Fibroblast of skin of left biceps (primary cell): ENCODE results near the gene KCNH6.

Experiments used
- DNase-seq, 2 experiments: peaks; one replicate each; pipeline ENCODE4 v3.0.0-alpha.2; 2013; ENCODE audit warnings: low read depth in 2 of 2

KCNH6 gene

GRCh38 chr17:63511331-63511730, 11.8 kb upstream of the KCNH6 start:
- no peak for DNase-seq

DNA sequence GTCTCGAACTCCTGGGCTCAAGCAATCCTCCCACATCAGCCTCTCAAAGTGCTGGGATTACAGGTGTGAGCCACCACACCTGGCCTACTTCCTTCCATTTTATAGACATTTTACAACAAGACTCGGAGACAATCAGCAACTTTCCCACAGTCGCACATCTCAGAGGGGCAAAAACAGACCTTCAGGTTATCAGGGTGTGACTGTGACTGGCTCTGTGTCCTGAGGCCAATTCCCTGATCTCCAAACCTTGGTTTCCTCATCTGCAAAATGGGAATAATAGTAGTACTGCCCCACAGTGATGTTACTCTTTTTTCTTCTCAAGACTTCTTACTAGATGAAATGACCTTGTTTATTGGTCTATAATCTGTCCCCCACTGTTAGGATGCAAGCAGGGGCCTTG, 10.8 kb upstream of the KCNH6 start:
- DNase-seq, result no peak

DNA sequence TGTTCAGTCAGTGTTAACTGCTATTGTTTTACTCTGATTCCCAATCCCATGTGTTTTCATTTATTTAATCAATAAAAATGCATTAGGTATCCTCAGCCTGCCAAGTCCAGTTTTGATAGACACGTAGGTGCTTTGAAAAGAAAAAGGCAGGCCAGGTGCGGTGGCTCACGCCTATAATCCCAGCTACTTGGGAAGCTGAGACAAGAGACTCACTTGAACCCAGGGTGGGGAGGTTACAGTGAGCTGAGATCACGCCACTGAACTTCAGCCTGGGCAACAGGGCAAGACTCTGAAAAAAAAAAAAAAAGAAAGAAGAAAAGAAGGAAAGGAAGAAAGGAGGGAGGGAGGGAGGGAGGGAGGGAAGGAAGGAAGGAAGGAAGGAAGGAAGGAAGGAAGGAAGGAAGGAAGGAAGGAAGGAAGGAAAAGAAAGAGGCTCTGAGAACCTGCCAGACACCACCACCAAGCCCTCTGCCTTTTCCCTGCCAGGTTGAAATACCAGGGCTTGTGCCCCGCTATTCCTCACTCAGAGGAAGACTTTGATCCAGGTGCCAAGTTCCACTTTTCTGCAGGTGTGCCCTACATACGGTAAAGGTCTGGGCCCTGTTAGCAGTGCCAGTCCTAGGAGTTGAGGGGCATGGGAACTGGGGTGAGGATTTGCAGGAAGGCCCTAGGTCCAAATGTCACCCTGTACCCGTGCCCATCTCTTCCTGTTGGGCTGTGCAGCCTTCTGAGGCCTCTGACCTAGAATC, 10.1 kb upstream of the KCNH6 start:
- DNase-seq, result no peak

GRCh38 chr17:63514477-63514876, 8.7 kb upstream of the KCNH6 start:
- no peak for DNase-seq

DNA sequence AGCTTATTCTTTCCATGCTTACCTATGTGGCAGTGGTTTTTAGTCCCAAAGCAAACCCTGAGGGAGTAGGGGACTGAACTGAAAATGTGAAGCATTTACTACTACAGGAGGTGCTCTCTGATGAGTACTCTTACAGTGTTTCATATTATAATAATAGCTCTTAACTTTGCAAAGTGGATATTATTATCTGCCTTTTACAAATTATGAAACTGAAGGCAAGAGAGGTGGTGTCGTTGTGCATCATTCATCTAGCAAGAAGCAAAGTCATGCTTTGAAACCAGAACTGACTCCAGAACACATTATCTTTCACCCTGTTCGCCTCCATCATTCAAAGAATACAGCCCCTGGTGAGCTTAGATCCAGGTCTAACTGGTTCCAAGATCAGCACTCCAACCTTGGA, 8.2 kb upstream of the KCNH6 start:
- no peak for DNase-seq

GRCh38 chr17:63515426-63515825, 7.7 kb upstream of the KCNH6 start:
- DNase-seq, result no peak

- DNase-seq, result no peak
Measured at GRCh38 chr17:63516910-63517824, 6.0 kb upstream of the KCNH6 start.

GRCh38 chr17:63517825-63518534, 5.2 kb upstream of the KCNH6 start:
- no peak for DNase-seq

- no peak for DNase-seq
Measured at GRCh38 chr17:63519116-63519881, 3.9 kb upstream of the KCNH6 start.

DNA sequence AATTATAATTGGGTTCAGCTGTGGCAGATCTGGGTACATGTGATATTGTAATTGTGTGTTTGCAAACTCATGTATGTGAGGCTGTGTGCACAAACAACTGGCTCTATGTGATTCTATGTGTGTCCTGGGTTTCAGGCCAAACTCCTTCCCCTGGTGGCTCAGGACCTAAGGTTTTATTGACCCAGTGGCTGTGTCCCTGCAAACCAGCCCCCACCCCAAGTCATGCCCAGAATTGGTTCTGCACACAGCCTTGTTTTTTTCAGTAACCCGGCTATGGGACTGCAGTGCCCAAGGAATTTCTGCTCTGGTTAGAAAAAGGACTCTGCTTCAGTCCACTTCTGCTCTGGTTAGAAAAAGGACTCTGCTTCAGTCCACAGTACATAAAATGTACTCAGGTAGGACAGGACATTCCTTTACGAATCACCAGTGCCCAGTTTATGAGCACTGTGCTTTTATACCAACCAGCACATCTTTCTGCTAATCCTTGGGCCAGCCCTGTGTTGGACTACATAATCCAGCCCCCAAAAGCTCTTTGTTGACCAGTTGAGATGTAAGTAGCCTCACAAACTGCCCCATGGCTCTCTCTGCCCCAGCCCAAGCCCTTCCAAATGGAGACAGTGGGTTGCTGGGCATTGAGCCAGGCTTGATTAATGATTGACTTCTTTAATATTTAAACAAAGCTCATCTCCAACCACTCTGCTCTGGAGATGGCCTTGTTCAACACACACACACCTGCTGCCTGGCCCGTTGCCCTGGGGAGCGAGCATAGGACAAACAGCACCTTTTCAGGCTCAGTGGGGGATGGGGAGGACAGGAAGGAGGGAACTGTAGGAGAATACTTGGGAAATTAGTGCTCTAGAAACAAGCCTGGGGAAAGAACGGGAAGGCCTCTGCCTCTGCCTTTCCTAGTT, 2.9 kb upstream of the KCNH6 start:
- DNase-seq, result no peak

DNA sequence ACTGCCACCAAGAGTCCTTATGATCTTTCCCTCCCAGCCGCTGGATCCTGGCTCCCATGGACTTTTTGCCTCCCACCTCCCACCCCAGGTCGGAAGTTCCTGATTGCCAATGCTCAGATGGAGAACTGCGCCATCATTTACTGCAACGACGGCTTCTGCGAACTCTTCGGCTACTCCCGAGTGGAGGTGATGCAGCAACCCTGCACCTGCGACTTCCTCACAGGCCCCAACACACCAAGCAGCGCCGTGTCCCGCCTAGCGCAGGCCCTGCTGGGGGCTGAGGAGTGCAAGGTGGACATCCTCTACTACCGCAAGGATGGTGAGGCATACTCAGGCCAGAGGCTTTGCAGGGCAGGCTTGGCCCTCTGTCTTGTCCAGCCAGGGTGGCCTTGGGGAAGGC, 893 bp downstream of the KCNH6 start:
- no peak for DNase-seq

- DNase-seq, result no peak
Measured at GRCh38 chr17:63525190-63525946, 2.2 kb downstream of the KCNH6 start.

GRCh38 chr17:63526861-63527260, 3.7 kb downstream of the KCNH6 start:
- DNase-seq, result no peak

- no peak for DNase-seq
Measured at GRCh38 chr17:63528183-63528582, 5.0 kb downstream of the KCNH6 start.

- no peak for DNase-seq
Measured at GRCh38 chr17:63529711-63530556, 6.8 kb downstream of the KCNH6 start.

DNA sequence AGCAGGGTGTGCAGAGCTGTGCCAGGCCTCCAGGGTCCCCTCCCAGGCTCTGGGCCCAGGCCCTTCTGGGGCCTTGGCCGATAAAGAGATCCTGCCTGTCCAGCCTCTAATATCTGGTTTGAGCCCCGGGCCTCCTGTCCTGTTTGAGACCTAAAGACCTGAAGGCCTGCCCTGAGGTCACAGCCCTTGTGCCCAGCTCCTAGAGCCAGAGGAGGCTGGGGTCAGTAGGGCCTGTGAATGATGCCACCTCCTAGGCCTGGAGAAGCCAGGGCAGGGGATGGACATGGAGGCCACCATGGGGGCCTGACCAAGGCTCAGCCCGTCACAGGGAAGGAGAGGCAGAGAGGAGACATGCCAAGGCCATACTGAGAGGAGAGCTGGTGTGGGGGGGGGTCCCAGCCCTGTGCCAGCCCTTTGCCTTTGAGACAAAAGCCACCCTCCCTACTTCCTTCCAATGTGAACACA, 7.4 kb downstream of the KCNH6 start:
- no peak for DNase-seq

DNA sequence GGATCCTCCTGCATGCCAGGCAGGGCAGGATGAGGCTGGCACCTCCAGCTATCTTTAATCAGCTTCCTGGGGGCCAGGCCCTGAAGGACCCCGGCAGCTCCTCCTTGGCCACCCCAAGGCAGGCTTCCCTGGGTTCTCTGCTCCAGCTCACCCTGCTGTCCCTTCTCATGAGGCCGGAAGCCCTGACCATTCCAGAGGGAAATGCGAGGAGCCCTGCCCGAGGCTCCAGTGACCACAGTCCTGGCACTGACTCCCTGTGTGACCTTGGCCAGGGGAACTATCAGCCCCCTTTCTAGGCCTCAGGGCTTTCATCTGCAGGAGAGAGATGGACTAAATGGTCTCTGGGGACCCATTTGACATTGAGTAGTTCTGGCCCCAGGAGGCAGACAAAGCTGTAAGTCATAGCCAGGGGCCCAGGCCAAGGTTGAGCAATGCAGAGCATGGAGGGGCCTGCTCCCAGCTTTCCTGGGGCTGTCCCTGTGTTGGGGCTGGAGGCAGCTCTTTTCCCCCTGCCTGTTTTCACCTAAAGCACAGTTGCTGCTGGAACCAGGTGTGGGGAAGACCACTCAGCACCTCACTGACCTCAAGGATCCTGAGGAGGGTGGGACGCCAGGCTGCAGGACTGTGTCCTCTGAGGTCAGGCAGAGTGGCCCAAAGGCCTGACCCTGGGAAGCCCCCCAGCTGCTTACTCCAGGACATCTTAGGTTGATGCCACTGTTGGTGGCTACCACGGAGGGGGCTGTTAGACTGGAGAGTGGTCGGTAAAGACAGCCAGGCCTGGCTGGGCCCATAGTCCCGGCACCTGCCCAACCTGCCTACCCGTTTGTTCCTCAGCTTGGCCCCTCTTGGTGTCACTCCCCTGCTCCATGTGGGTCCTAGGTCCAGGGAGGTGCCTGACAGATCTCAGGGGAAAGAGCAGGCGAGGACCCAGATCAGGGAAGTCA, 8.1 kb downstream of the KCNH6 start:
- DNase-seq, result no peak
